Umbilical cord (tissue), 2 donors: ENCODE data around the gene TRHDE. TPM values are rescaled to one million over a fixed set of nuclear protein-coding genes. Genes with fewer than 3 reads are reported as not detected.

Experiments used
- DNase-seq: peaks from one replicate; pipeline ENCODE4 v3.0.0-alpha.2; 2015; ENCODE audit warnings: low spot score
- total RNA-seq: library from RNA; depleted of rRNA; stranded (reverse); fragments of >200 nt; gene quantifications from one replicate; pipeline ENCODE4 v1.2.3, GENCODE V29; 2014; ENCODE audit warnings: low replicate concordance; ENCODE audit not compliant: insufficient read depth

TRHDE gene
- total RNA-seq, 1 donor from 2014 or later = 94.6 TPM

DNA sequence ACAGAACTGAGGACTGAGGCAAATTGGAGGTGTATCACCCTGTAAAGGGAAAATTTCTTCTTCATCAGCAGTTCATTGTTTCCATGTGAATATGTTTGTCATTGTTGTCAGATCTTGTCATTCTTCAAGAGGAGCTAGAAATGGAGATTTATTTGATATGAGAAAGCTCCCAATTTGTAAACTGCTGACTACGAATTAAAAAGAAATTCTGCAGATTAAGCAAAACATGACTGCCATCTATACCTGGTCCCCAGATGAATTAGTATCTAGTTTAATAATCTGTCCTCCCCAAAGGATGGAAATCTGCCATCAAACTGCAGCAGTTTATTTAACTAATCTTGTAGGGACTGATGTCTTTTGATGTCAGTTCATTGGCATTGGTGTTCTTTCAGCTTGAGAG lies 162.8 kb downstream of the TRHDE start:
- DNase-seq = no peak

DNA sequence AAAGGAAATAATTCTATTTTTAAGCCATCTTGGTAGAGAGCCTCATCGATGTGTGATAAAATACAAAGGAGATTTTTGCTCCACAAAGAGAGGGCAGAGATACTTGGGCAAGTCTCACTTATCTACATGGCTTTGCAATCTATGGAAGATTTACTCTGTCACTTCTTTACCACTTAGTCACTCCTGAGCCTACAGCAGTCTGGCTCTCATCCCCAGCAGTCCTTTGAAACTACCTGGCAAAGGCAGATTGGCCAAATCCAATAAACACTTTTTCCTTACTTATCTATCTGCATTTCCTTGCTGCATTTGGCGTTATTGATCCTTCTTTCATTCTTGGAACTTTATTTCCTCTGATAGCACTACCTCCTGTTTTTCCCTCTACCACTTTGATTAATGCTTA lies 170.0 kb downstream of the TRHDE start:
- DNase-seq = peak; percentile 2

DNA sequence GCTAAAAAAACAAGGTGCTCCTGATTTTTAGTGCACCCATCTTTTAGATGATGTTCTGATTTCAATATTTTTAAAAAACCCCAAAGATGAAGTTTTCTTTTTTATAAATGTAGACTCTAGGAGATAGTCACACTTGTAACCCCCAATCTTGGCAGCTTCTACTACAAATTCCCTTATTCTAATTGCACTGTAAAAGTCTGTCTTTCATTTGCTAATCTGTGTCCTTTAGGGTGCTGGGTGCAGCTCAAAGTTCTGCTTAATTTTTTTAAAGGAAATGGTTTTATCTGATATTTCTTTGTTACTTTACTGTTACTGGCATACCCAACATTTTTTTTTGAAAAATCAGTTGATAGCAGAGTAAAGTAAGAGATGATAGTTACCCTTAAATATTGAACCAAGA lies 172.0 kb downstream of the TRHDE start:
- no peak for DNase-seq

DNA sequence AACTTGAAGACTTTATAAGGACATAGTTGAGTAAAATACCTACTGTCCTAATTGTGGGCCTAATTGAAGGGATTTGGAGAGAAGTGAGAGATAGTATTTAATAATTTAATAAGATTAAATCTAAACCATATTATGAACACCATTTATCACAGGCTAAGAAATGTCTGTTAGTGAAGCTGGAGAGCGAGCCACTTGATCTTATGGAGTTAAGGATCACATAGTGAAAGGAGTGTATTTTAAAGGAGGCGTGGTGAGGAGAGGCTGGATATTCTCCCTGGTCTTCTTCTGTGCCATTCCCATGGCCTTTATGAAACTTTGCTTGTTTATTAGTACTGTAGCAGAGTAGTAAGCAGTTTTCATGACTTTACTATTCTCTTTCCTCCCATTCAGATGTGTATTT lies 172.4 kb downstream of the TRHDE start:
- DNase-seq = no peak

DNA sequence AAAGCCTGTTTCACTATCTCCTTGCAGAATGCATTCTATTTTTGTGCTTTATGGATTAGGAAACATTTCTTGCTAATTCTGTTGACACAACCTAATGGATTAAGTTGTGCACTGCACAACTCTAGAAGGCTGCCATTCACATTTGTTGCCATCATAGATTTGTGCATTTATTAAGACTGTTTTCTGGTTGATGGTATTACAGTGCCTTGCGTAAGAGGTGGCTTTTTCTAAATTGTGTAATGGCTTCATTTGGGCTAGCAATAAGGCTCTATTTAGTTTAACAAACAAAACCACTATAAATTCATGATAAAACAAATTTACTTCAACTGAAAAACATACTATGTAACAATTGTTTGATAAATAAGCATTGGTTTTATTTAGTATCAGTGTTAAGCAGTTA lies 175.9 kb downstream of the TRHDE start:
- DNase-seq = no peak

DNA sequence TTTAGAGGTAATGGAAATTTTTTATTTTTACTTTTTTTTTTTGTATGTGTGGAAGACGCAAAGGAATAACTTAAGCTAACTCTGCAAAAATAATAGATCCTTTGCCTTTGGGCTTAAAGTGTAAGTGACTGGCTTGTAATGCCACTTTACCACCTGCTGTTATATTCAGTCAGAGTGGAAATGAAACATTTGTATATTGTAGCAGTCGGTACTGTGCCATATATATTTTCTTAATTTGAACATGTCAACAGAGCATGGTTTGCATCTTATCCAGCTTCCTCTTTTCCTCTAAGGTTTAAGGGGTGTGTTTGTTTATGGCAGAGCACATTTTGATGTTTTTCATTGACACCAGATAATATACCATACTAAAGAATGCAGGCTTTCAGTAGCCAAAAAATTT lies 176.6 kb downstream of the TRHDE start:
- no peak for DNase-seq

DNA sequence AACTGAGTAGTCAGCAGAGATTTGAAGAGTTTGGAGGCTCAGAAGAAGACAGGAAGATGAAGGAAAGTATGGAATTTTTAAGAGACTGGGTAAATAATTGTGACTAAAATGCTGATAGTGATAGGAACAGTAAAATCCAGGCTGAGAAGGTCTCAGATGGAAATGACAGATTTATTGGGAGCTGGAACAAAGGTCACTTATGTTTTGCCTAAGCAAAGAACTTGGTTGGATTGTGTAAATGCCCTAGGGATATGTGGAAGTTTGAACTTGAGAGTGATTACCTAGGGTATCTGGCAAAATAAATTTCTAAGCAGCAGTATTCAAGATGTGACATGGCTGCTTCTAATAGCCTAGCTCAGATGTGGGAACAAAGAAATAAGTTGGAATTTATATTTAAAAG lies 180.9 kb downstream of the TRHDE start:
- DNase-seq = no peak

DNA sequence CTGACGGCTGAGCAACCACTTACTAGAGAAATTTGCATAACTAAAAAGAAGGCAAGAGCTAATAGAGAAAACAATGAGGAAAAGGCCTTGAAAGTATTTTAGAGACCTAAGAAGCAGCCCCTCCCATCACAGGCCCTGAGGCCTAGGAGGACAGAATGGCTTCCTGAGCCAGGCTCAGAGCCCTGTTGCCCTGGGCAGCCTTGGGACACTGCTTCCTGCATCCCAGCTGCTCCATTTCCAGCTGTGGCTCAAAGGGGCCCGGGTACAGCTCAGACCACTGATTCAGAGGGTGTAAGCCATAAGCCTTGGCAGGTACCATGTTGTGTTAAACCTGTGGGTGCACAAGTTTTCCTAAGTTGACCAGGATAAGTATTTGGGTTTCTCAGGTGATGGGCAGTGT lies 181.4 kb downstream of the TRHDE start:
- DNase-seq = no peak

DNA sequence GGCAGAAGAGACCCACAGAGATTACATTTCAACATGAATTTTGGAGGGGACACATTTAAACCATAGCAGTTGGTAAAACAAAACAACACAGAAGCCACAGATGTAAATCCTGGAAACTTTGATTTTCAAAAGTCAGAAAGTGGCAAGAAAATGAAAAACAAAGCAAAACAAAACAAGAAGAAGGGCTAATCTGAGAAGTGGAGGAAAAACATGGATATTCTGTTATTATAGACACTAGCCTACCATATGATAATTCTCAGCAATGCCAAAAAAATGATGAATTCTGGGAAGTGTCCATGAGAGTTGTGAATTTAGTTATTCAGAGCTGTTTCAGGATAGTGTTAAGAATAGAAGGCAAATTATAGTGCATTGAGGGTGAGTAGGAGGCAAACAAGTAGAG lies 192.3 kb downstream of the TRHDE start:
- no peak for DNase-seq

DNA sequence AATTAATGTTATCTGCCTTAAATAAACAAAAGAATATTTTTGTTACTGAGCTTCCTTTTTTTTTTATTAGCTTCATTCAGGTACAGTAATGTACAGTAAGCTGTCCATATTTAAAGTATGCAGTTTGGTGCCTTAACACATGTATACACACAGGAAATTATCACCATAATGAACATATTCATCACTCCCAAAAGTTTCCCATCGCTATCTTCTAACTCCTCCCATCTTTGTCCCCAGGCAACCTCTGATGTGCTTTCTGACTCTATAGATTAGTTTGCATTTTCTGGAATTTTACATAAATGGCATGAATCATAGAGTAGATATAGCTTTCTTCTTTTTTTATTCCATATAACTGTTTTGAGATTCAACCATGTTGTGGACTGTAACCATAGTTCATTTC lies 193.0 kb downstream of the TRHDE start:
- no peak for DNase-seq

DNA sequence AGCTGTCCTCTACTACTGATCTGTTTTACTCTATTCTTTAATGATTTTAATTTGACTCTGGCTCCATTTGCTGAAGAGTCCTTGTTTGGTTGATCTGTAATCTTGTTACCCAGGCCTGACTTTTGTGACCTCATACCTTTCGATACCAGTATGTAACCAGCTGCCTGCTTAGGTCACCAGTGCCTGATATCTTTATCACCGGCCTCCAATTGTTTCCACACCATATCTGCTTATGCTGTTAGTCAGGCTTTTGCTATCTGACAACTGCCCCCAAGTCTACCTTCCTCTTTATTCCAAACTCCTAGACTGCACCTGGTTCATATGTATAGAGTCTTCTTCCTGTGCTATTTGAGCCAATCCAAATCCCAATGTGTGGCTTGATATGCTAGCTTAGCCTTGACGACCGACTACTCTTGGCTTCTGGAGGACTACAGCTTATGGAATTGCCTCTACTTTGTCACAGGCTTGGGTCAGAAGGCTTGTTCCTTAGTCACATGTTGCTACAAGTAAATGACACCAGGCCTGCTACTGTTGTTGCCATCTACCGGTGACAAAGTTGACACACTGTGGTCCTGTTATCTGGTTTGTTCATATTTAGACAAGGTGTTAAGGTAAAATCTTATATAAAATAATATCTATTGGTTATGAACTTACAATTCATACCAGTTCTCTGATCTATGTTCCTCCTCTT lies 193.9 kb downstream of the TRHDE start:
- no peak for DNase-seq

DNA sequence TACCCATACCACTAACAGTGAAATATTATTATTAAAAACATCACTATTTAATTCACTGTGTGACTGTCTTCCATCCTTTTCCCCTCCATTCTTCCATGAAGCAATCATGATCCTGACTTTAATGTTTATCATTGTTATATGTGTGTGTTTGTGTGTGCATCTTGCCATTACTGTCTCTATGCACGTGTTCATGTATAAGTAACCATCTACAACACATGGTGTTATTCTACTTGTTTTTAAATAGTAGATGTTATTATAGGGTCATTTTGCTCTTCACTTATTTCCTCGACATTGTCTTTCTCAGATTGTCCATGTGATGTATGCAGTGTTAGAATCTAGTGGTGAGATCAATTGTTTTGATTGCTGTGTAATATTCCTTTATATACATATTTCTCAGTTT lies 195.8 kb downstream of the TRHDE start:
- no peak for DNase-seq

DNA sequence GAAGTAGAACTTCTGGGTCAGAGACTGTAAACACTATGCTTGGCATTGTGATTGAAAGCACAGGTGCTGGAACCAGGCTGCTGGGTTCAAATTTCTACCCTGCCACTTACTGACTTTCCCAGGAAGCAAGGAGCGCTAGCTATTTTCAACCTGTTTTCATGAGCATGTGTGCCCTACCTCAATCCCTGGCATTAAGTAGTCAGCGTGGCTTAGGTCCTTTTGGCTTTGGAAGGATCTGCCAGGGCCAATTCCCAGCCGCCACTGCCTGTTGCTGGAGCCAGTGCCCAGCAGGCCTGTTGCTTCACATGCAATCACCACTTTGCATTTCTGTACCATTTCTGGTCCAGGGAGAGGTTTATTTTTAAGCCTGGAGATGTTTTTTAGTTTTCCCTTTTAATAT lies 196.3 kb downstream of the TRHDE start:
- DNase-seq = no peak

DNA sequence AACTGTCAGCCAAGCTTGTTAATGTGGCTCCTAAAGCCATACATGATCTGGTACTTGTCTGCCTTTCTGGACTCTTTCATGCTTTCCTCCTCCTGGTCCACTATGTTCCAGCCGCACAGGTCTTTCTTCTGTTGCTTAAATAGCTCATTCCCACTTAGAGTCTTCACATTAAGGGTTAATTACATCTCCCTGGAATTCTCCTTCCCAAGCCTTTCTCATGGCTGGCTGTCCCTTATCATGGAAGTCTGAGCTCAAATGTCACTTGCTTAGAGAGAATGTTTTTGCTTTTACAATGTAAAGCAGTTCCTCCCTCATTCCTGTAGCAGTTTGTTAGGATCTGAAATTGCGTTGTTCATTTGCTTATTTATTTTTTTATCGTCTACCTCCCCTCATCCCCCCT lies 199.6 kb downstream of the TRHDE start:
- no peak for DNase-seq

DNA sequence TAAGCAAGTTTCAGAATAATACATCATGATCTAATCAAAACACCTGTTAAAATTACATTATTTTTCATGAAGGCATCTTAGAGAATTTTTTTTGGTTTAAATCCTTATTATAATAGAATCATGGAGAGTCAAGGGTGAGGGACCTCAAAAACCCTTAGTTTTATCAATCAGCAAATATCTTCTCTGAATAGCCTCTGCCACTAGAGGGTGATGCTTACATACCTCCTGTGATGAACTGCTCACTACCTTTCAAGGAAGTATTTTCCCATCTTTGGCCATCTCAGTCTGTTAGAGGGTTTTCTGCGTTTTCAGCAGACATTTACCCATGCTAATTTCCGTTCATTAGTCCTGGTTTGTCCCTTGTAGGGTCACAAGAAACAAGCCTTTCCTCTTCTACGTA lies 200.2 kb downstream of the TRHDE start:
- DNase-seq = no peak

DNA sequence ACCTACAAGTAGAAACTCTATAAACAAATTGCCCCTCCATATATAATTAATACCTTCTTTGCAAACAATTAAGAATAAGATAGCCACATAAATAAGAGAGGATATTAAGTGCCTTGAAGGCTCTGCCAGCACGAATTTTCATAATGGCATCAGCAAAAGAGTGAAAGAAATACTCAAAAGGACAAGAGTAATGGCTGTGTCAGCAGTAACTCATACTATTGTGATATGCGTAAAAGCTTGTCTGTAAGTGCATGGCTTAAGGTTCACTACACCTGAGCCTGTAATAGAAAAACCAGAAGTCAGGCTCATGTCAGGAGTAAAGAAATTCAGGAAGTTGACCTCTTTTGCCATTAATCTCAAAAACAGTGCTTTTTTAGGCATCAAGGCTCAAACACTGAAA lies 204.1 kb downstream of the TRHDE start:
- DNase-seq = no peak

DNA sequence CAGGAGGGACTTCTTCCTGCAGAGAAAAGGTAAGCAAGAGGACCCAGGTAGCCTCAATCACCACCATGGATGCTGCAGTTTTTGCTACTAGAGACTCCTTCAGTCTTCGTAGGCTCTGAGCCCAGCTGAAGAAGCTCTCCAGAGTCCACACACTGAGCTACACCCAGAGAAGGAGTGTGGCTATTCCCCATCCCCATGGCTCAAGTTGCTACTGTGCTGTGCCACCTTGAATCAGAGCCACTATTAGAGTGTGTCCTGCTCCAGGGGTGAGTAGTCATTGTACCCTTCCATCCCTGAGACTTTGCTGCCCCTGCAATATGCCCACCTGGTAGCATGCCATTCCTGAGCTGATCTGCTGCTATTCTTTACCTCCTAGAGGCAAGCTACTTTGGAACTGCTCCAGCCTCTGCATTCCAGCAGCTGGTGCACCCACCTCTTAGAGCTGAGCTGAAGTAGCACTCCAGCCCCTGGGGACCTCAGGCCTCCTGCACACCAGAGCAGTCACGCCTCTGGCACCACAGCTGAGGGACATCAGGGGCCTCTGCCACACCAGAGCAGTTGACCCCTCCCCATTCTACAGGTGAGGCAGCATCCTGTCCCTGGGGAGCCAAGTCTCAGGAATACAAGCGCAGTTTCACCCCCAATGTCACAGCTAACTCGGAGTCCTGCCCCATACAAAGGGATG lies 213.0 kb downstream of the TRHDE start:
- no peak for DNase-seq

DNA sequence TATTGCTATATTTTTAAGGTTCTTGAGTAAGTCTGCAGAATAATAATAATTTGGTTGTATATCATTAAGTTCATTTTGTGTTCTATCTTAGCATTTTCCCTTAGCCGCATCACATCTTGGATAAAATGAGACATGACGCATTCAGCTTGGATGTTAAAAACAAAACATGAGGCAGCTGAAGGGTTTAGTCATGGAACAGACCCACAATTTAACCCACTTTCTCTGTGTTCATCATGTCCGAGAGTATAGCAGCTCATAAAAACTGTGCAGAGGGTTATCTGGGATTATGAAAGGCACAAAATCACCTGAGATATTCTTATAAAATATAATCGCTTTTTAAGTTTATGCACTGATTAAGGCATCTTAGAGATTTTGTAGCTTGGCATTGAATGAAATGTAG lies 219.3 kb downstream of the TRHDE start:
- peak; percentile 66 for DNase-seq

DNA sequence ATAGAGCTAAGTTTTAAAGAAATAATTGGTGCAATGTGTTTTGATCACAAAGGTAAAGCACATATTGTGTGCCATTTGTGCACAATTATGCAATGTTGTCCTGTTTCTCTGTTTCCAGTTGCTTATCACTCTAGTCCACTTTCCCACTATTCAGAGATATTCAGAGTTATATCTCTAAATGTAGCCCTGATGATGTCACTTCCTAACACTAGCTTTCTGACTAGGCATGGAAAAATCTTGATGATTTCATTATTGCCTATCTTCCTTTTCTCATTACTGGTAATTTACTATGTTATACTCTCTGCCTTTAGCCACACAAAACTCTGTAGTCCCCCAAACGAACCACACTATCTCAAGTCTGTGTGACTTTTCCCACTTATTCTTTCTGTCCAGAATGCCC lies 221.2 kb downstream of the TRHDE start:
- no peak for DNase-seq

DNA sequence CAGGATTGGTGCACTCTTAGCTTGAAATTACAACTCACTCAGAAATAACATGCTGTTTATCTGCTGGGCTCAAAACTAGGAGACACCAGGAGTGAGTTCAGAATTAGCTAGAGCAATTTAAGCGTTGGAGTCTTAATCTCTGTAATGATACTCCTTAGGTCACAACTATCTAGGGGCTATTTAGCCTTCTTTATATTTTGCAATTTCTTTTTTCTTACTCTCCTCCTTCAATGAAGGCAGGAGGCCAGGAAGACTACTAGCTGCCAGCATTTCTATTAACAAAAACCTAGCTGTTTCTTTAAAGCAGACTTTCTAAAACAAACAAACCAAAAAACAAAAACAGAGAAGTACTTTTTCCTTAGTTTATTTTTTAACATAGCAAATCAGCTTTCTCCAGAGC lies 226.2 kb downstream of the TRHDE start:
- no peak for DNase-seq

DNA sequence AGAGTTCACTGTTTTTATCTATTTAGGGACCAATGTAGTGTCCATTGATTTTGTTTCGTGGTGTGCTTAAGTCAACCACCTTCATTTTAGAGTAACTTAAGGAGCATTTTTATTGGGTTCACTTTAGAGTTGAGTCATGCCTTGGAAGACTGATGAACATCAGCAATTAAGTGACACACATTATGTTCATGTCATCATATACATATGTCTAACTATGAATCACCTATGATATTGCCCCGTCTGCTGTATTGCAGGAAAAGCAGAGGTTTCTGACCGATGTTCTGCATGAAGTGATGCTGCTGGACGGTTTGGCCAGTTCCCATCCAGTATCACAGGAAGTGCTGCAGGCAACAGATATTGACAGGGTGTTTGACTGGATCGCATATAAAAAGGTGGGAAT lies 227.1 kb downstream of the TRHDE start:
- no peak for DNase-seq

DNA sequence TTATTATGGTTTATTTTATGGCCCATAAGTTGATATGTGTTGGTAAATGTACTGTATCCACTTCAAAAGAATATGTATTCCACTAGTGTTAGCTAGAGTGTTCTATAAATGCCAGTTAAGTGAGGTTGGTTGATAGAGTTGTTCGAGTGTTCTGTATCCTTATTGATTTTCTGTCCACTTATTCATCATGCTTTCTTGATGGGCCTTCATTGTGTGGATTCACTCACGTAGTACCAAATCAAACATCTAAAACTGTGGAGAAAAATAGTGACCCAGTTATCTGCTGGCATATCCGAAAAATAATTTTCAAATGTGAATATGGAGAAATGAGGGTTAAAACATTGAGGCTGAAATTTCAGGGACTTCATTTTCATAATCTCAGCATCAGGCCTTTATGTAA lies 230.4 kb downstream of the TRHDE start:
- DNase-seq = no peak

DNA sequence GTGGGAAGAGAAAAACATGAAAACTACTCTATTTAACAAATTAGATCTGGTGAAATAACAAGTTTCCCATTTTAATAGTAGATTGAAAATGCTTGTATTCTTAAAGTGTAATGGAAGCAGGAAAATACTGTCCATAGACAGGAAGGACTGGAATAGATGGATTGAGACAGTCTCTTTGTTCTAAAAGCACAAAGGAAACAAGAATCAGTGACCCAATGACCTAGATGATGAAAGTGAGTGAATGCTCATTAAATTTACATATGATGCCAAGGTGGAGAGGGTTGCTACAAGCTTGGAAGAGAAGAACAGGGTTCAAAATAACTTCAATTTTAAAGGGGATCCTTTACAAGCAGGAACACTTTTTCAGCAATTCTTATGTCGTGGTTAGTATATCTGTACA lies 233.1 kb downstream of the TRHDE start:
- no peak for DNase-seq

DNA sequence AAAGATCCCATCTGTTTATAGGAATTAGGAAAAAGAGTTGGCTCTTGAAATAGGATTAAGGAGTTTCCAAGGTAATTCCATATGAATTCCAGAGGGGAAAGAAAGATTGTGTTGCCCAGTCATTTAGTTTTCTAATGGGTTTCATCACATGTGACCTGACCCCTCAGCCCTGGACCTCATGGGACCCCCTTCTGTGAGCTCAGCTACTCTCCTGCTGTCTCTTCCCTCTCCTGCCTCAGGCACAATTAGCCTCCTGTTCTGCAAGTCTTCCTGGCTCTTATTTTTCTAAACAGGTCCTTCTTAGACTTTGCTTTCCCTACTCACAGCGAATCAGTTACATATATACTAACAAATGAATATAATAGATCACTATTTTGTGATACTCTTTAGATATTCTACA lies 237.7 kb downstream of the TRHDE start:
- DNase-seq = no peak
